Esophagus muscularis mucosa (tissue), 4 donors: Measurements from ENCODE around the gene CCNJ. TPM values are rescaled to one million over a fixed set of nuclear protein-coding genes. Genes with fewer than 3 reads are reported as not detected.

Source experiments
- DNase-seq: peaks from one replicate; pipeline ENCODE4 v3.0.0-alpha.2; 2017; ENCODE audit errors: extremely low spot score
- H3K27ac ChIP-seq, 4 donors: fragments of 200-600 bp; sonication (generic); replicated peaks in 1 of 4; 1 replicate in 3 of 4; 2 replicates in 1 of 4; pipeline ENCODE4 v1.5.1; 2016 to 2019; ENCODE audit warnings: mild to moderate bottlenecking in 1 of 4
- H3K27me3 ChIP-seq, 4 donors: fragments of 200-600 bp; sonication (generic); one replicate each; pipeline versions ENCODE4 v1.5.1 to v1.6.0; 2016 to 2019
- H3K36me3 ChIP-seq, 4 donors: fragments of 200-600 bp; sonication (generic); one replicate each; pipeline ENCODE4 v1.5.1; 2016 to 2019
- H3K4me1 ChIP-seq, 4 donors: fragments of 200-600 bp; sonication (generic); one replicate each; pipeline ENCODE4 v1.5.1; 2016 to 2019
- H3K4me3 ChIP-seq, 4 donors: fragments of 200-600 bp; sonication (generic); 1 replicate in 2 of 4; 2 replicates in 2 of 4; pipeline ENCODE4 v1.5.1; 2016 to 2019; ENCODE audit warnings: mild to moderate bottlenecking in 4 of 4, moderate library complexity in 1 of 4
- H3K9me3 ChIP-seq, 4 donors: fragments of 200-600 bp; sonication (generic); 1 replicate in 3 of 4; 2 replicates in 1 of 4; pipeline ENCODE4 v1.5.1; 2016 to 2019
- EP300 ChIP-seq: sonication (generic); formaldehyde crosslinking; IDR thresholded peaks from one replicate; pipeline ENCODE4 v1.6.1; 2017; ENCODE audit warnings: antibody characterized with exemption
- POLR2A ChIP-seq: fragments of 450-650 bp; IDR thresholded peaks from one replicate; pipeline ENCODE4 v1.6.1; 2017; ENCODE audit warnings: antibody characterized with exemption, moderate library complexity, mild to moderate bottlenecking, low read depth
- POLR2AphosphoS5 ChIP-seq, 2 donors: sonication (generic); formaldehyde crosslinking; IDR thresholded peaks; one replicate each; pipeline ENCODE4 v1.6.1; 2017; ENCODE audit warnings: antibody characterized with exemption in 2 of 2
- WGBS: methylation state at CpG from one replicate; pipeline ENCODE4 v1.1.5; 2018; 5-methylcytosine and 5-hydroxymethylcytosine counted together
- intact Hi-C: fragments of 100-400 bp; cut with DNase I; formaldehyde crosslinking; loops from one replicate; pipeline ENCODE4 v1.15.1; 2023
- total RNA-seq, 4 donors: library from RNA; depleted of rRNA; stranded (reverse); fragments of >200 nt; gene quantifications; one replicate each; pipeline versions ENCODE4 v1.1.0 to v1.2.1, GENCODE V29; 2016
- TF ChIP-seq, protein P1 (sequence below), 3 experiments: fragments of 200-600 bp in 2 of 3; fragments of 450-650 bp in 1 of 3; sonication (generic) in 2 of 3; IDR thresholded peaks; one replicate each; pipeline ENCODE4 v1.5.1; 2017 to 2019; ENCODE audit warnings: antibody characterized with exemption in 3 of 3, mild to moderate bottlenecking in 2 of 3, moderate library complexity in 1 of 3

The CCNJ gene
- total RNA-seq, 4 donors from 2014 or later, result 3.8 to 5.3 (median 4.8) TPM

DNA sequence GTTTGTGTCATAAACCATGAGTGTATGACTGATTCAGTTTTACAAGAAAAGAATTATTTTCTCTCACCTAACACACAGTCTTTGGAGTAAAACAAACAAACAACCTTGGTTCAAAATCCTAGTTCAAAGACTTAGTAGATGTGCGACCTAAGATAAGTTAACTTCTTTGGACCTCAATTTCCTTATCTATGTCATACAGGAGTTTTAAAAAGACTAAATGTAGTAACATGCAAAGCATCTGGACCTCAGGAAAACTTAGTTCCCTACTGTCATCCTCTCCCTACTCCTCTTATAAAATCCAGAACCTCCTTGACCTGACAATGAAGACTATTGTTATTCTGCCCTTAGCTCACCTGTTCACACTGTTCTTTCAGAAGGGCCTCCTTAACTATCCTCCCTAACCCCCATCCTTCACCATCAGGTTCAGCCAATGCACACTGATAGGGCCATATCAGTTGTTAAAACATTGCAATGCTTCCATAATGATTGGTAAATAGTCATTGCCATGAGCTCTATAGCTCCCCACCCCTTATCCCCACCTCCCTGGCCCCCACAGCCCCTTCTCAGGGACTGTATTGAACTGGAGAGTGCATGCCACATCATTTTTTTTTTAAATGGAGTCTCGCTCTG lies 28.8 kb upstream of the CCNJ start:
- intact Hi-C loops, result loop anchor here (5.0 kb wide), 1 partner anchor 278 kb away; no protein-coding TSS in a partner anchor
- TF ChIP-seq POLR2A (no peak), POLR2AphosphoS5 (IDR thresholded peaks at IDR 0.05) (no peak), EP300 (no peak)
- TF ChIP-seq, protein P1, sequence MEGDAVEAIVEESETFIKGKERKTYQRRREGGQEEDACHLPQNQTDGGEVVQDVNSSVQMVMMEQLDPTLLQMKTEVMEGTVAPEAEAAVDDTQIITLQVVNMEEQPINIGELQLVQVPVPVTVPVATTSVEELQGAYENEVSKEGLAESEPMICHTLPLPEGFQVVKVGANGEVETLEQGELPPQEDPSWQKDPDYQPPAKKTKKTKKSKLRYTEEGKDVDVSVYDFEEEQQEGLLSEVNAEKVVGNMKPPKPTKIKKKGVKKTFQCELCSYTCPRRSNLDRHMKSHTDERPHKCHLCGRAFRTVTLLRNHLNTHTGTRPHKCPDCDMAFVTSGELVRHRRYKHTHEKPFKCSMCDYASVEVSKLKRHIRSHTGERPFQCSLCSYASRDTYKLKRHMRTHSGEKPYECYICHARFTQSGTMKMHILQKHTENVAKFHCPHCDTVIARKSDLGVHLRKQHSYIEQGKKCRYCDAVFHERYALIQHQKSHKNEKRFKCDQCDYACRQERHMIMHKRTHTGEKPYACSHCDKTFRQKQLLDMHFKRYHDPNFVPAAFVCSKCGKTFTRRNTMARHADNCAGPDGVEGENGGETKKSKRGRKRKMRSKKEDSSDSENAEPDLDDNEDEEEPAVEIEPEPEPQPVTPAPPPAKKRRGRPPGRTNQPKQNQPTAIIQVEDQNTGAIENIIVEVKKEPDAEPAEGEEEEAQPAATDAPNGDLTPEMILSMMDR (IDR thresholded peaks at IDR 0.05), result no peak
- H3K9me3 ChIP-seq, result no peaks in the 10 kb centered on the region
- H3K4me1 ChIP-seq, result peaks cover 0 to 7% (median 3%) of the 10 kb centered on the region in 4 donors
- no peaks in the 10 kb centered on the region for H3K36me3 ChIP-seq
- no peak overlapping the region for H3K4me3 ChIP-seq
- WGBS, result 100% methylated on average over 2 of the region's 2 CpGs
- H3K27me3 ChIP-seq, result no peaks in the 10 kb centered on the region
- no peak overlapping the region for H3K27ac ChIP-seq
- no peak for DNase-seq

DNA sequence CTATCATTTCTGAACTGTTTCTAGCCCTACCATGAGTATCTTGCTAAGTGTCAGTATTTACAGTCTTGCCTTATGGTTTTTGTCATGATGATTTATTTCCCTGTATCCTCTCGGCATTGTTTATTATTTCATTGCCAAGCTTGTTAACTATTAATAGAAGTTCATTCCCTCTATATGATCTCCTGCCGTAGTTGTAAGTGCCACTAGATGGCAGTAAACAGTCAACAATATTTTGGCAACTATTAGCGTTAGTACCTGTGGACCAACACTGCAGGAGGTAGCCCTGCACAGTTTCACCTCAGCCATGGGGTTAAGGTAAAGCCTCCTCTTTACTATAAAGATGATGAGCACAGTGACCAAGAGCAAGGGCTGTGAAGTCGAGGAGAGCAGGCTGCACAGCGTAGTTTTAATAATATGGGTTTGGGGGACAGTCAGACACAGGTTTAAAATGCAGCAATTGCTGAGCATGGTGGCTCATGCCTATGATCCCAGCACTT lies 26.1 kb upstream of the CCNJ start:
- DNase-seq, result no peak

DNA sequence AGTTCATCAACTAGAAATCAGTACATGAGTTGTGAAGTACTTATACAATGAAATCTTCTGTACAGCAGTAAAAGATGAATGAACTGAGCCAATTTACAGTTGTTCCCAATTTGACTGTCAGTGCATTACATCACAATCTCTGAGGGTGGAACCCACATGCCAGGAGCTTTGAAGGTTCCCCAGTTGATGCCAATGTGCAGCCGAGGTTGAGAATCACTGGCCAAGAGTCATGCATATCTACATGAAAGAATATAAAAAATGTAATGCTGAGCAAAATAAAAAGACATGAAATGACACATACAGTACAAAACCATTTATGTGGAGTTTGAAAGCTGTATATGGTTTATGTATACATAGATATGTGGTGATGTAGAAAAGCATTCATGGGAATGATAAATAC lies 22.1 kb upstream of the CCNJ start:
- H3K4me1 ChIP-seq, result peaks cover 0 to 7% (median 3%) of the 10 kb centered on the region in 4 donors
- 79% methylated on average over 1 of the region's 1 CpG for WGBS
- H3K9me3 ChIP-seq, result no peaks in the 10 kb centered on the region
- no peak for DNase-seq
- H3K27ac ChIP-seq, result no peak overlapping the region
- intact Hi-C loops, result no loop called here
- no peak for TF ChIP-seq EP300
- H3K27me3 ChIP-seq, result no peaks in the 10 kb centered on the region
- H3K4me3 ChIP-seq, result no peak overlapping the region
- H3K36me3 ChIP-seq, result no peaks in the 10 kb centered on the region

More for the DNA sequence above, 26.1 kb upstream of the CCNJ start:
- Histone ChIP-seq H3K27me3 (no peaks in the 10 kb centered on the region), H3K27ac (no peak overlapping the region), H3K4me3 (no peak overlapping the region), H3K4me1 (peaks cover 0 to 7% (median 3%) of the 10 kb centered on the region in 4 donors), H3K36me3 (no peaks in the 10 kb centered on the region), H3K9me3 (no peaks in the 10 kb centered on the region)
- WGBS, result 19% methylated on average over 5 of the region's 5 CpGs
- intact Hi-C loops, result loop anchor here (5.0 kb wide), 1 partner anchor 275 kb away; no protein-coding TSS in a partner anchor
- no peak for TF ChIP-seq POLR2AphosphoS5 (IDR thresholded peaks at IDR 0.05)
- TF ChIP-seq POLR2A, result no peak
- TF ChIP-seq, protein P1 (IDR thresholded peaks at IDR 0.05), result peak; percentile 58 to 78 (median 60)

DNA sequence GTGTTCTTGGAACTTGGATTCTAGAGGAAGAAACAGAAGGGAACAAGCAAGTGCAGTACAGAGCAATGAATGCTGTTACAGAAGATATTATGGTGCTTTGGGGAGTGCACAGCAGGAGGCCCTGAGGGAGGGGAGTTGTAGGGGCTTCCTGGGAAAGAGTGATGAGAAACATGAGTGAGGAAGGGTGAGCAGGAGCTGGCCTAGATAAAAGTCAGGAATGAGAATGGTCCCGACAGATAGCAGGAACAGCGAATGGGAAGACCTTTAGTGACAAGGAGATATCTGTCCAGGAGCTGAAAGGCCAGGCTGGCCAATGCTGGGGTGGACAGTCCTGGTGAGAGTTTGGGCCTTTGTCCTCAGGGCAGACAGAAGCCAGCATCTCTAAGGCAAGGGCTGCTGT lies 20.6 kb upstream of the CCNJ start:
- Histone ChIP-seq H3K4me1 (no peaks in the 10 kb centered on the region), H3K36me3 (no peaks in the 10 kb centered on the region), H3K4me3 (no peak overlapping the region), H3K27ac (no peak overlapping the region), H3K9me3 (no peaks in the 10 kb centered on the region), H3K27me3 (no peaks in the 10 kb centered on the region)
- intact Hi-C loops, result no loop called here
- 91% methylated on average over 2 of the region's 2 CpGs for WGBS
- no peak for TF ChIP-seq POLR2A
- DNase-seq, result no peak

DNA sequence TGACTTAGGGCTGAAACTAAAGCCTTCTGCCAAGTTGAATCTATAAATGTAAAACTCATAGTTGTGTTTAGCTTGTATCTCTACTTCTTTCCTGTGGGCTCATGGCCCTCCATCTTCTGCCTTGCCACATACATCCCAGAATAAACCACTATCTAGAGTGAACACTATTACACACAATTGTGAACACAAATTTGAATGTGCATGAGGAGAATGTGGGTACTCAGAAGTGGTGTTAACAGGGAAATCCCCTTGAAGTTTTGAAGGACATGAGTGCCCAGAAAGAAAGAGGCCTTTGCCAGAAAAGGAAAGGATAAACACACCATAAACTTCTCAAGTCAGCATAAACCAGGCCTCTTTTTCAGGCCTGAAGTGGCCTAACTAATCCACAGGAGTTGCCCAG lies 20.2 kb upstream of the CCNJ start:
- Histone ChIP-seq H3K27ac (no peak overlapping the region), H3K9me3 (no peaks in the 10 kb centered on the region), H3K36me3 (no peaks in the 10 kb centered on the region), H3K27me3 (no peaks in the 10 kb centered on the region), H3K4me1 (no peaks in the 10 kb centered on the region), H3K4me3 (no peak overlapping the region)
- DNase-seq, result no peak
- intact Hi-C loops, result no loop called here
- TF ChIP-seq POLR2A (no peak), POLR2AphosphoS5 (IDR thresholded peaks at IDR 0.05) (no peak), EP300 (no peak)
- TF ChIP-seq, protein P1 (IDR thresholded peaks at IDR 0.05), result no peak

DNA sequence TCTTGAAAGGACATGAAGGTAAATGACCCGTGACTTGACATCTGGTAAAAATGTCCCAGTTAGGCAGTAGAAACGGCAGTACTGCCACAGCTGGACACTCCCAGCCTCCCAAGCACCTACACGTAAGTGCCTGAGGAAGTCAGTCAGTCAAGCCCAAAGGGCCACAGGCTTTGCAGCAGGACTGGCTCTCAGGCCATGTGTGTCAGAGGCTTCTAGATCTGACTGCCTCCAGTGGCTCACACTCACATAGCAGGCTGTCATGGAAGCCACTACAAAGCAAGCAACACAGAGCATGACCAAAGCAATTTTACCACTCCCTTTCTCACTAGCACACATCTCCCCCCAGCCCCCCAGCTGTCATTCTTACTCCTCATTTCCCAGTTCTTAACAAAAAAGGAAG lies 17.8 kb upstream of the CCNJ start:
- Histone ChIP-seq H3K27me3 (no peaks in the 10 kb centered on the region), H3K4me1 (no peaks in the 10 kb centered on the region), H3K27ac (no peak overlapping the region), H3K36me3 (no peaks in the 10 kb centered on the region), H3K9me3 (no peaks in the 10 kb centered on the region), H3K4me3 (no peak overlapping the region)
- DNase-seq, result no peak
- TF ChIP-seq POLR2AphosphoS5 (IDR thresholded peaks at IDR 0.05) (no peak), EP300 (no peak), POLR2A (no peak)
- TF ChIP-seq, protein P1 (IDR thresholded peaks at IDR 0.05), result no peak
- intact Hi-C loops, result no loop called here
- 91% methylated on average over 3 of the region's 3 CpGs for WGBS
